Breast epithelium (tissue), 3 donors: ENCODE measurements around the gene NCR2.

Experiments
- POLR2AphosphoS5 ChIP-seq, 3 donors: sonication (generic); formaldehyde crosslinking; IDR thresholded peaks; one replicate each; pipeline ENCODE4 v1.6.1; 2017; ENCODE audit warnings: antibody characterized with exemption in 3 of 3
- TF ChIP-seq, protein P1 (sequence below), 3 donors: fragments of 450-650 bp; IDR thresholded peaks; one replicate each; pipeline ENCODE4 v1.5.1; 2016 to 2017; ENCODE audit warnings: antibody characterized with exemption in 3 of 3, mild to moderate bottlenecking in 3 of 3, moderate library complexity in 3 of 3

GRCh38 chr6:41345901-41346300, 10.5 kb downstream of the NCR2 start:
- TF ChIP-seq, protein P1, sequence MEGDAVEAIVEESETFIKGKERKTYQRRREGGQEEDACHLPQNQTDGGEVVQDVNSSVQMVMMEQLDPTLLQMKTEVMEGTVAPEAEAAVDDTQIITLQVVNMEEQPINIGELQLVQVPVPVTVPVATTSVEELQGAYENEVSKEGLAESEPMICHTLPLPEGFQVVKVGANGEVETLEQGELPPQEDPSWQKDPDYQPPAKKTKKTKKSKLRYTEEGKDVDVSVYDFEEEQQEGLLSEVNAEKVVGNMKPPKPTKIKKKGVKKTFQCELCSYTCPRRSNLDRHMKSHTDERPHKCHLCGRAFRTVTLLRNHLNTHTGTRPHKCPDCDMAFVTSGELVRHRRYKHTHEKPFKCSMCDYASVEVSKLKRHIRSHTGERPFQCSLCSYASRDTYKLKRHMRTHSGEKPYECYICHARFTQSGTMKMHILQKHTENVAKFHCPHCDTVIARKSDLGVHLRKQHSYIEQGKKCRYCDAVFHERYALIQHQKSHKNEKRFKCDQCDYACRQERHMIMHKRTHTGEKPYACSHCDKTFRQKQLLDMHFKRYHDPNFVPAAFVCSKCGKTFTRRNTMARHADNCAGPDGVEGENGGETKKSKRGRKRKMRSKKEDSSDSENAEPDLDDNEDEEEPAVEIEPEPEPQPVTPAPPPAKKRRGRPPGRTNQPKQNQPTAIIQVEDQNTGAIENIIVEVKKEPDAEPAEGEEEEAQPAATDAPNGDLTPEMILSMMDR (IDR thresholded peaks at IDR 0.05), result no peak
- TF ChIP-seq POLR2AphosphoS5 (IDR thresholded peaks at IDR 0.05), result no peak
